H9 (cell line): ENCODE measurements around the gene ARHGEF12. TPM values are rescaled to one million over a fixed set of nuclear protein-coding genes. Genes with fewer than 3 reads are reported as not detected.

Source experiments
- DNase-seq: peaks from one replicate; pipeline ENCODE4 v3.0.0-alpha.2; 2017
- H2AFZ ChIP-seq: one replicate; pipeline ENCODE4 v1.6.1; 2013; ENCODE audit warnings: mild to moderate bottlenecking, low read length, control low read depth, moderate library complexity
- H2AK5ac ChIP-seq: 2 replicates; pipeline ENCODE4 v1.6.1; 2013; ENCODE audit warnings: low read length, control low read depth, mixed read lengths; ENCODE audit not compliant: insufficient read length
- H2BK120ac ChIP-seq: one replicate; pipeline ENCODE4 v1.6.1; 2013; ENCODE audit warnings: low read depth, mild to moderate bottlenecking, low read length, control low read depth, inconsistent platforms; ENCODE audit not compliant: poor library complexity, severe bottlenecking
- H2BK12ac ChIP-seq: 2 replicates; pipeline ENCODE4 v1.6.1; 2013; ENCODE audit warnings: low read length, control low read depth, mixed read lengths, low read depth; ENCODE audit not compliant: insufficient read length
- H2BK15ac ChIP-seq: 2 replicates; pipeline ENCODE4 v1.6.1; 2013; ENCODE audit warnings: low read depth, low read length, control low read depth
- H2BK20ac ChIP-seq: one replicate; pipeline ENCODE4 v1.6.1; 2013; ENCODE audit warnings: low read depth, mild to moderate bottlenecking, low read length, control low read depth, inconsistent platforms; ENCODE audit not compliant: poor library complexity, severe bottlenecking
- H2BK5ac ChIP-seq: 2 replicates; pipeline ENCODE4 v1.6.1; 2013; ENCODE audit warnings: low read length, control low read depth, mixed read lengths; ENCODE audit not compliant: insufficient read length
- H3K14ac ChIP-seq: 2 replicates; pipeline ENCODE4 v1.6.1; 2013; ENCODE audit warnings: low read length, control low read depth; ENCODE audit not compliant: insufficient read depth
- H3K18ac ChIP-seq: 2 replicates; pipeline ENCODE4 v1.6.1; 2013; ENCODE audit warnings: low read depth, mild to moderate bottlenecking, mixed read lengths, low read length, control low read depth; ENCODE audit not compliant: insufficient read length
- H3K23ac ChIP-seq: 2 replicates; pipeline ENCODE4 v1.6.1; 2013; ENCODE audit warnings: low read length, control low read depth, mixed read lengths, low read depth; ENCODE audit not compliant: insufficient read length
- H3K23me2 ChIP-seq: 2 replicates; pipeline ENCODE4 v1.6.1; 2013; ENCODE audit warnings: low read depth, mild to moderate bottlenecking, mixed read lengths, low read length, control low read depth; ENCODE audit not compliant: insufficient read length, poor library complexity, severe bottlenecking
- H3K27ac ChIP-seq: 2 replicates; pipeline ENCODE4 v1.5.1; 2013; ENCODE audit warnings: low read length, control low read depth, mixed read lengths, low read depth; ENCODE audit not compliant: insufficient read length
- H3K27me3 ChIP-seq: 2 replicates; pipeline ENCODE4 v1.6.1; 2013; ENCODE audit warnings: low read length, control low read depth, inconsistent platforms; ENCODE audit not compliant: insufficient read depth
- H3K4ac ChIP-seq: 2 replicates; pipeline ENCODE4 v1.6.1; 2013; ENCODE audit warnings: low read depth, mild to moderate bottlenecking, control low read depth, inconsistent platforms, low read length, moderate library complexity
- H3K4me1 ChIP-seq: 2 replicates; pipeline ENCODE4 v1.6.1; 2013; ENCODE audit warnings: low read length, control low read depth, inconsistent platforms; ENCODE audit not compliant: insufficient read depth
- H3K4me2 ChIP-seq: 2 replicates; pipeline ENCODE4 v1.6.1; 2013; ENCODE audit warnings: low read length, control low read depth, mixed read lengths; ENCODE audit not compliant: insufficient read length, insufficient read depth
- H3K56ac ChIP-seq: 2 replicates; pipeline ENCODE4 v1.6.1; 2013; ENCODE audit warnings: low read depth, mild to moderate bottlenecking, mixed read lengths, low read length, control low read depth; ENCODE audit not compliant: insufficient read length
- H3K79me1 ChIP-seq: 2 replicates; pipeline ENCODE4 v1.6.1; 2013; ENCODE audit warnings: low read depth, mild to moderate bottlenecking, moderate library complexity, low read length, control low read depth, inconsistent platforms; ENCODE audit not compliant: insufficient read depth, poor library complexity, severe bottlenecking
- H3K79me2 ChIP-seq: 2 replicates; pipeline ENCODE4 v1.6.1; 2013; ENCODE audit warnings: low read length, control low read depth, inconsistent platforms; ENCODE audit not compliant: insufficient read depth
- H3K9ac ChIP-seq: 2 replicates; pipeline ENCODE4 v1.6.1; 2013; ENCODE audit warnings: low read length, control low read depth, mixed read lengths; ENCODE audit not compliant: insufficient read length; ENCODE audit errors: extremely low read depth
- H3K9me3 ChIP-seq: one replicate; pipeline ENCODE4 v1.6.1; 2013; ENCODE audit warnings: low read depth, low read length, inconsistent platforms; ENCODE audit not compliant: control insufficient read depth
- H3T11ph ChIP-seq: one replicate; pipeline ENCODE4 v1.6.1; 2013; ENCODE audit warnings: mild to moderate bottlenecking, low read length, control low read depth, inconsistent platforms
- H4K20me1 ChIP-seq: one replicate; pipeline ENCODE4 v1.6.1; 2013; ENCODE audit not compliant: control insufficient read depth, insufficient read length, insufficient read depth
- H4K5ac ChIP-seq: 2 replicates; pipeline ENCODE4 v1.6.1; 2013; ENCODE audit warnings: low read depth, mild to moderate bottlenecking, mixed read lengths, low read length, control low read depth; ENCODE audit not compliant: insufficient read length
- H4K8ac ChIP-seq: replicated peaks from 2 replicates; pipeline ENCODE4 v1.6.1; 2013; ENCODE audit warnings: low read length, control low read depth, mixed read lengths, low read depth; ENCODE audit not compliant: insufficient read length
- H4K91ac ChIP-seq: 2 replicates; pipeline ENCODE4 v1.6.1; 2013; ENCODE audit warnings: low read depth, mild to moderate bottlenecking, moderate library complexity, mixed read lengths, low read length, control low read depth; ENCODE audit not compliant: insufficient read length
- H3K27ac Mint-ChIP-seq, 3 experiments: 2 replicates in 2 of 3; 3 replicates in 1 of 3; pipeline ENCODE4 v1.8.0; 2020 to 2021; ENCODE audit warnings: mixed read lengths in 3 of 3, mild to moderate bottlenecking in 1 of 3, moderate library complexity in 1 of 3
- H3K27me3 Mint-ChIP-seq: 2 replicates; pipeline ENCODE4 v1.8.0; 2021; ENCODE audit warnings: low read depth, mild to moderate bottlenecking, moderate library complexity, mixed read lengths
- H3K36me3 Mint-ChIP-seq, 3 experiments: 2 replicates in 2 of 3; 3 replicates in 1 of 3; pipeline ENCODE4 v1.8.0; 2020 to 2021; ENCODE audit warnings: low read depth in 3 of 3, mixed read lengths in 3 of 3; ENCODE audit not compliant: insufficient read depth in 1 of 3
- H3K4me1 Mint-ChIP-seq, 2 experiments: 2 replicates each; pipeline ENCODE4 v1.8.0; 2020; ENCODE audit warnings: mixed read lengths in 2 of 2
- H3K4me3 Mint-ChIP-seq, 2 experiments: 2 replicates in 1 of 2; 3 replicates in 1 of 2; pipeline ENCODE4 v1.8.0; 2020 to 2021; ENCODE audit warnings: mild to moderate bottlenecking in 2 of 2, mixed read lengths in 2 of 2, moderate library complexity in 1 of 2
- H3K9me3 Mint-ChIP-seq, 2 experiments: 2 replicates in 1 of 2; 3 replicates in 1 of 2; pipeline ENCODE4 v1.8.0; 2020; ENCODE audit warnings: mild to moderate bottlenecking in 2 of 2, mixed read lengths in 2 of 2, moderate library complexity in 1 of 2
- CTCF ChIP-seq: fragments of 200-600 bp; sonication (generic); conservative IDR thresholded peaks from 3 replicates; pipeline ENCODE4 v1.8.0; 2021; ENCODE audit warnings: antibody characterized with exemption, mild to moderate bottlenecking
- WGBS: extraction: QIAGEN DNeasy Blood & Tissue Kit; methylation state at CpG from one replicate; pipeline ENCODE4 v1.1.7; 2013; ENCODE audit warnings: missing lambda C conversion rate, low lambda C conversion rate, mixed read lengths; ENCODE audit not compliant: insufficient read length; ENCODE audit errors: extremely low coverage; 5-methylcytosine and 5-hydroxymethylcytosine counted together
- total RNA-seq: library from RNA; stranded (reverse); gene quantifications from 2 replicates; pipeline ENCODE4 v1.2.1, GENCODE V29; 2021

The ARHGEF12 gene
- total RNA-seq, 1 experiment from 2014 or later = 27.0 TPM

DNA sequence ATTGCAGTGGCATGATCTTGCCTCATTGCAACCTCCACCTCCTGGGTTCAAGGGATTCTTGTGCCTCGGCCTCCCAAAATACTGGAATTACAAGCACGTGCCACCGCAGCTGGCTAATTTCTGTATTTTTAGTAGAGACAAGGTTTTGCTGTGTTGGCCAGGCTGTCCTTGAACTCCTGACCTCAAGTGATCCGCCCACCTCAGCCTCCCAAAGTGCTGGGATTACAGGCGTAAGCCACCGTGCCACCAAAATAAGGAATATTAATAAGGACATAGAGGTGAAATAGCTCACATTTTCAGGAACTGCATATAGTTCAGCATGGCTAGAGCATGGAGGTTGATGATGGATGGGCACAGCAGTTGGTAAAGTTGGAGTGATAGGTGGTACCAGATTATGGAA lies 21.4 kb downstream of the ARHGEF12 start:
- no peak overlapping the region for H2BK12ac ChIP-seq
- H3K27me3 ChIP-seq = no peaks in the 10 kb centered on the region
- TF ChIP-seq CTCF = no peak
- no peaks in the 10 kb centered on the region for H3K27me3 Mint-ChIP-seq
- no peak overlapping the region for H3K23ac ChIP-seq
- peaks cover 0 to 7% of the 10 kb centered on the region in 2 experiments; a peak in 4 of 5 replicates for H3K9me3 Mint-ChIP-seq
- H3K4ac ChIP-seq = no peak overlapping the region
- H2BK15ac ChIP-seq = no peak overlapping the region
- H3K9me3 ChIP-seq = no peaks in the 10 kb centered on the region
- H3K79me2 ChIP-seq = peaks cover 6% of the 10 kb centered on the region; the same call in 1 of the 2 replicates
- H4K91ac ChIP-seq = no peak overlapping the region
- H2AK5ac ChIP-seq = no peak overlapping the region
- H3K9ac ChIP-seq = no peak overlapping the region
- peaks cover 16 to 26% of the 10 kb centered on the region in 2 experiments for H3K4me1 Mint-ChIP-seq
- no peak overlapping the region for H2BK5ac ChIP-seq
- H4K20me1 ChIP-seq = no peaks in the 10 kb centered on the region
- no peak overlapping the region for H3K27ac Mint-ChIP-seq
- H3K79me1 ChIP-seq = peaks cover 6% of the 10 kb centered on the region
- DNase-seq = no peak
- no peak overlapping the region for H4K5ac ChIP-seq
- H3K27ac ChIP-seq = no peak overlapping the region
- no peak overlapping the region for H3K18ac ChIP-seq
- no peak overlapping the region for H3K4me2 ChIP-seq
- WGBS = no CpG with 5 or more reads among the region's 6 CpGs
- H3K14ac ChIP-seq = no peak overlapping the region
- no peaks in the 10 kb centered on the region for H3K23me2 ChIP-seq
- H2BK20ac ChIP-seq = no peak overlapping the region
- H3K56ac ChIP-seq = no peak overlapping the region
- no peak overlapping the region for H2BK120ac ChIP-seq
- no peak overlapping the region for H3T11ph ChIP-seq
- no peak overlapping the region for H2AFZ ChIP-seq
- no peak overlapping the region for H4K8ac ChIP-seq
- H3K4me3 Mint-ChIP-seq = no peak overlapping the region
- H3K4me1 ChIP-seq = no peaks in the 10 kb centered on the region; the same call in 1 of the 2 replicates
- peaks cover 2 to 12% (median 6%) of the 10 kb centered on the region in 3 experiments; a peak in 5 of 7 replicates for H3K36me3 Mint-ChIP-seq
